Measurements from ENCODE around the gene STARD3NL.
"Not testable (repeated sequence)": the region's sequence is repeated elsewhere in the genome, so short reads cannot be mapped to it uniquely, and the experiment has no call there.

STARD3NL gene

GRCh38 chr7:38257350-38257677 lies 79.3 kb downstream of the STARD3NL start:
- TF ChIP-seq CTCF (conservative IDR thresholded peaks at IDR 0.05; ENCODE audit: low read depth, low read length) = no peak
- H3K4me3 ChIP-seq (ENCODE audit: low read length) = no peak overlapping the region
- DNase-seq (ENCODE audit: low read depth) = no peak

GRCh38 chr7:38259157-38259556 lies 81.1 kb downstream of the STARD3NL start:
- not testable (repeated sequence) for DNase-seq (ENCODE audit: low read depth); H3K4me3 ChIP-seq (ENCODE audit: low read length)

- DNase-seq (ENCODE audit: low read depth); H3K4me3 ChIP-seq (ENCODE audit: low read length): not testable (repeated sequence)
These were observed 83.6 kb downstream of the STARD3NL start for GRCh38 chr7:38261601-38262000.

- H3K4me3 ChIP-seq (ENCODE audit: low read length) = not testable (repeated sequence)
These were observed 84.0 kb downstream of the STARD3NL start for GRCh38 chr7:38262026-38262425.

GRCh38 chr7:38262545-38262944 lies 84.5 kb downstream of the STARD3NL start:
- TF ChIP-seq CTCF (conservative IDR thresholded peaks at IDR 0.05; ENCODE audit: low read depth, low read length) = no peak
- no peak overlapping the region for H3K4me3 ChIP-seq (ENCODE audit: low read length)
- no peak for DNase-seq (ENCODE audit: low read depth)

More at GRCh38 chr7:38262026-38262425, 84.0 kb downstream of the STARD3NL start:
- DNase-seq (ENCODE audit: low read depth) = not testable (repeated sequence)

- H3K4me3 ChIP-seq (ENCODE audit: low read length); DNase-seq (ENCODE audit: low read depth): not testable (repeated sequence)
These were observed 85.2 kb downstream of the STARD3NL start for GRCh38 chr7:38263274-38263673.

GRCh38 chr7:38264602-38265001 lies 86.6 kb downstream of the STARD3NL start:
- DNase-seq (ENCODE audit: low read depth); H3K4me3 ChIP-seq (ENCODE audit: low read length): not testable (repeated sequence)

GRCh38 chr7:38265958-38266357 lies 87.9 kb downstream of the STARD3NL start:
- H3K4me3 ChIP-seq (ENCODE audit: low read length); DNase-seq (ENCODE audit: low read depth): not testable (repeated sequence)

GRCh38 chr7:38269704-38270346 lies 91.8 kb downstream of the STARD3NL start:
- DNase-seq (ENCODE audit: low read depth) = not testable (repeated sequence)

GRCh38 chr7:38270405-38270804 lies 92.4 kb downstream of the STARD3NL start:
- H3K4me3 ChIP-seq (ENCODE audit: low read length); DNase-seq (ENCODE audit: low read depth): not testable (repeated sequence)

More at GRCh38 chr7:38269704-38270346, 91.8 kb downstream of the STARD3NL start:
- H3K4me3 ChIP-seq (ENCODE audit: low read length) = not testable (repeated sequence)

GRCh38 chr7:38273286-38273995 lies 95.4 kb downstream of the STARD3NL start, which contains the start of gene TARP:
Gene TARP (minus strand): TSS chr7:38273636.
- no peak for TF ChIP-seq CTCF (conservative IDR thresholded peaks at IDR 0.05; ENCODE audit: low read depth, low read length)
- DNase-seq (ENCODE audit: low read depth) = no peak
- no peak within 1 kb of the TSS for H3K4me3 ChIP-seq (ENCODE audit: low read length)

Measured in retinal pigment epithelial cell (primary cell).